Measurements from ENCODE around the gene FAM151A. TPM values are rescaled to one million over a fixed set of nuclear protein-coding genes. Genes with fewer than 3 reads are reported as not detected.

The FAM151A gene
- polyA plus RNA-seq, 3 donors = not detected

DNA sequence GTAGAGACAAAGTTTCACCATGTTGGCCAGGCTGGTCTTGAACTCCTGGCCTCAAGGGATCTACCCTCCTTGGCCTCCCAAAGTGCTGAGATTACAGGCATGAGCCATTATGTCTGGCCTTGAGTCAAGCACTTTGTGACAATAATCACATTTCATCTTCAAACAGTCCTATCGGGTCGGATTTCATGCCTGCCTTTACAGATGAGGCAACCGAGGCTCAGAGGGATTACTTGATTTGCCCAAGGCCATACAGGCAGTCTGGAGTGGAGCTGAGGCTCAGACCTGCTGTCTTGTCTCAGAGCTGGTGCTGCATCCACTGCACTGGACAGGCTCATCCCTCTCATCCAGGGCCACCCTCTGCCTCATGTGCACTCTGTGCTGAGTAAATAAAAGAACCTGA is 26.6 kb downstream of the FAM151A start:
- Mint-ChIP-seq H3K9me3 (no peaks in the 10 kb centered on the region), H3K27ac (no peak overlapping the region)
- H3K36me3 ChIP-seq (replicated peaks in 1 of 2; ENCODE audit: control insufficient read depth in 1 of 2, insufficient read depth in 2 of 2, low read length in 2 of 2) = no peaks in the 10 kb centered on the region

DNA sequence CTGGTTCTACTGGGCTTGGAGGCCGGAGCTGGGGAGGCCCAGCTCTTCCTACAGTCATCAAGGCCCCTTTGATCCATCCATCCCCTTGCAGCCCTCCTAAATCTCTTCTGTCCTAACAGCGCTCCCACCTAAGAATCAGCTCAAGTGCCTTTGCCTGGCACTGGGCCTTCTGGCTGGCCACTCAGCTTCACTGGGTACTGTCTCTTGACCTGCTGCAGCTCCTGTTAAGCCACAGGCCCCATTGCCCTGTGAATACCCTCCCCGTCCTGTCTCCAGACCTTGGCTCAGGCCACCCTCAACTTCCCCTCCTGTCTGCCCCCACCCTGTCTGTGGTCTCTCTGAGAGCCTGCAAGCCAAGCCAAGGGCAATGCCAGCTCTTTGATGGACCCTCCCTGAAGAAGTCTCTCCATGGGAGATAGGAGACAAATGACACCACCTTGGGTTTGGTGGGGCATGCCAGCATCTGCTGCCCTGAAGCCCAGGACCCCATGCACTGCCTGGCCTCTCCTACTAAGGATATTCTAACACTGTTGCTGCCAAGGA is 27.3 kb downstream of the FAM151A start:
- no peaks in the 10 kb centered on the region for H3K9me3 ChIP-seq (replicated peaks in 1 of 2; ENCODE audit: control insufficient read depth in 1 of 2, insufficient read depth in 1 of 2, low read length in 2 of 2)
- peaks cover 0 to 1% (median 0%) of the 10 kb centered on the region in 3 donors for H3K27me3 Mint-ChIP-seq (ENCODE audit: low read depth in 3 of 3)
- WGBS (ENCODE audit: insufficient coverage) = 100% methylated on average over 2 of the region's 3 CpGs

More for the DNA sequence above, 26.6 kb downstream of the FAM151A start:
- Mint-ChIP-seq H3K4me1 (no peaks in the 10 kb centered on the region), H3K27me3 (ENCODE audit: low read depth in 3 of 3) (peaks cover 0 to 1% (median 0%) of the 10 kb centered on the region in 3 donors), H3K36me3 (peaks cover 12 to 30% of the 10 kb centered on the region in 2 donors), H3K4me3 (no peak overlapping the region)
- H3K4me2 ChIP-seq (replicated peaks; ENCODE audit: extremely low read depth, low read length, poor library complexity, severe bottlenecking) = no peak overlapping the region
- no peak overlapping the region for H3K27ac ChIP-seq (ENCODE audit: low read depth in 1 of 2, low read length in 2 of 2)
- TF ChIP-seq, protein P1, sequence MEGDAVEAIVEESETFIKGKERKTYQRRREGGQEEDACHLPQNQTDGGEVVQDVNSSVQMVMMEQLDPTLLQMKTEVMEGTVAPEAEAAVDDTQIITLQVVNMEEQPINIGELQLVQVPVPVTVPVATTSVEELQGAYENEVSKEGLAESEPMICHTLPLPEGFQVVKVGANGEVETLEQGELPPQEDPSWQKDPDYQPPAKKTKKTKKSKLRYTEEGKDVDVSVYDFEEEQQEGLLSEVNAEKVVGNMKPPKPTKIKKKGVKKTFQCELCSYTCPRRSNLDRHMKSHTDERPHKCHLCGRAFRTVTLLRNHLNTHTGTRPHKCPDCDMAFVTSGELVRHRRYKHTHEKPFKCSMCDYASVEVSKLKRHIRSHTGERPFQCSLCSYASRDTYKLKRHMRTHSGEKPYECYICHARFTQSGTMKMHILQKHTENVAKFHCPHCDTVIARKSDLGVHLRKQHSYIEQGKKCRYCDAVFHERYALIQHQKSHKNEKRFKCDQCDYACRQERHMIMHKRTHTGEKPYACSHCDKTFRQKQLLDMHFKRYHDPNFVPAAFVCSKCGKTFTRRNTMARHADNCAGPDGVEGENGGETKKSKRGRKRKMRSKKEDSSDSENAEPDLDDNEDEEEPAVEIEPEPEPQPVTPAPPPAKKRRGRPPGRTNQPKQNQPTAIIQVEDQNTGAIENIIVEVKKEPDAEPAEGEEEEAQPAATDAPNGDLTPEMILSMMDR (IDR thresholded peaks at IDR 0.05) = no peak
- H3K9me3 ChIP-seq (replicated peaks in 1 of 2; ENCODE audit: control insufficient read depth in 1 of 2, insufficient read depth in 1 of 2, low read length in 2 of 2) = no peaks in the 10 kb centered on the region
- no peaks in the 10 kb centered on the region for H3K27me3 ChIP-seq (ENCODE audit: control insufficient read depth in 2 of 2, insufficient read depth in 2 of 2, low read length in 2 of 2)
- no peaks in the 10 kb centered on the region for H3K79me2 ChIP-seq (ENCODE audit: insufficient read depth, low read length)
- no peak overlapping the region for H3K4me3 ChIP-seq (replicated peaks in 1 of 3; ENCODE audit: low read depth in 2 of 3, low read length in 3 of 3)
- no peaks in the 10 kb centered on the region for H4K20me1 ChIP-seq (ENCODE audit: insufficient read depth, low read length)
- no peak overlapping the region for H2AFZ ChIP-seq (ENCODE audit: insufficient read depth, low read depth, low read length, poor library complexity, severe bottlenecking)
- WGBS (ENCODE audit: insufficient coverage) = 97% methylated on average over 3 of the region's 3 CpGs
- intact Hi-C loops (cut with micrococcal nuclease) = no loop called here
- H3K4me1 ChIP-seq (ENCODE audit: control insufficient read depth in 1 of 2, insufficient read depth in 2 of 2, low read length in 2 of 2) = no peaks in the 10 kb centered on the region
- no peak for DNase-seq
- H3K9ac ChIP-seq (ENCODE audit: insufficient read depth, low read length, poor library complexity, severe bottlenecking) = no peak overlapping the region

More for the DNA sequence above, 27.3 kb downstream of the FAM151A start:
- Histone ChIP-seq H3K9ac (ENCODE audit: insufficient read depth, low read length, poor library complexity, severe bottlenecking) (no peak overlapping the region), H2AFZ (ENCODE audit: insufficient read depth, low read depth, low read length, poor library complexity, severe bottlenecking) (no peak overlapping the region), H3K27me3 (ENCODE audit: control insufficient read depth in 2 of 2, insufficient read depth in 2 of 2, low read length in 2 of 2) (no peaks in the 10 kb centered on the region), H4K20me1 (ENCODE audit: insufficient read depth, low read length) (no peaks in the 10 kb centered on the region), H3K79me2 (ENCODE audit: insufficient read depth, low read length) (no peaks in the 10 kb centered on the region), H3K4me2 (replicated peaks; ENCODE audit: extremely low read depth, low read length, poor library complexity, severe bottlenecking) (no peak overlapping the region), H3K4me1 (ENCODE audit: control insufficient read depth in 1 of 2, insufficient read depth in 2 of 2, low read length in 2 of 2) (no peaks in the 10 kb centered on the region), H3K27ac (ENCODE audit: low read depth in 1 of 2, low read length in 2 of 2) (no peak overlapping the region), H3K4me3 (replicated peaks in 1 of 3; ENCODE audit: low read depth in 2 of 3, low read length in 3 of 3) (no peak overlapping the region), H3K36me3 (replicated peaks in 1 of 2; ENCODE audit: control insufficient read depth in 1 of 2, insufficient read depth in 2 of 2, low read length in 2 of 2) (no peaks in the 10 kb centered on the region)
- H3K27ac Mint-ChIP-seq = peak overlapping the region in 2 of 7 donors; percentile 45 to 53
- no peak overlapping the region for H3K4me3 Mint-ChIP-seq
- no peak for DNase-seq
- H3K4me1 Mint-ChIP-seq = no peaks in the 10 kb centered on the region
- intact Hi-C loops (cut with micrococcal nuclease) = no loop called here
- TF ChIP-seq, protein P1 (IDR thresholded peaks at IDR 0.05) = no peak
- H3K36me3 Mint-ChIP-seq = peaks cover 12 to 29% of the 10 kb centered on the region in 2 donors
- H3K9me3 Mint-ChIP-seq = no peaks in the 10 kb centered on the region
